ENCODE results near the gene EPB41L2.

GRCh38 chr6:130825772-130826441, 237.1 kb downstream of the EPB41L2 start:
- no peak for TF ChIP-seq CTCF (IDR thresholded peaks at IDR 0.05)
- no peak for TF ChIP-seq POLR2AphosphoS5 (IDR thresholded peaks at IDR 0.05)
- TF ChIP-seq POLR2A (IDR thresholded peaks at IDR 0.05; ENCODE audit: low read depth) = no peak

Measured in esophagus muscularis mucosa (tissue), 3 donors.